KOPT-K1 (cell line): ENCODE results near the gene PAF1.

Experiments
- H3K27ac ChIP-seq: fragments of 200-600 bp; sonication (generic); 2 replicates; pipeline ENCODE4 v1.5.1; 2016; ENCODE audit warnings: antibody characterized with exemption, mild to moderate bottlenecking, low read depth, low read length; ENCODE audit not compliant: poor library complexity, severe bottlenecking
- H3K36me3 ChIP-seq: fragments of 200-600 bp; sonication (generic); 2 replicates; pipeline ENCODE4 v1.5.1; 2017; ENCODE audit warnings: antibody characterized with exemption, mild to moderate bottlenecking, low read length, moderate library complexity; ENCODE audit not compliant: insufficient read depth
- H3K9me3 ChIP-seq: fragments of 200-600 bp; sonication (generic); 2 replicates; pipeline ENCODE4 v1.5.1; 2017; ENCODE audit warnings: antibody characterized with exemption, low read length, mild to moderate bottlenecking; ENCODE audit not compliant: insufficient read depth, poor library complexity, severe bottlenecking

Gene PAF1

DNA sequence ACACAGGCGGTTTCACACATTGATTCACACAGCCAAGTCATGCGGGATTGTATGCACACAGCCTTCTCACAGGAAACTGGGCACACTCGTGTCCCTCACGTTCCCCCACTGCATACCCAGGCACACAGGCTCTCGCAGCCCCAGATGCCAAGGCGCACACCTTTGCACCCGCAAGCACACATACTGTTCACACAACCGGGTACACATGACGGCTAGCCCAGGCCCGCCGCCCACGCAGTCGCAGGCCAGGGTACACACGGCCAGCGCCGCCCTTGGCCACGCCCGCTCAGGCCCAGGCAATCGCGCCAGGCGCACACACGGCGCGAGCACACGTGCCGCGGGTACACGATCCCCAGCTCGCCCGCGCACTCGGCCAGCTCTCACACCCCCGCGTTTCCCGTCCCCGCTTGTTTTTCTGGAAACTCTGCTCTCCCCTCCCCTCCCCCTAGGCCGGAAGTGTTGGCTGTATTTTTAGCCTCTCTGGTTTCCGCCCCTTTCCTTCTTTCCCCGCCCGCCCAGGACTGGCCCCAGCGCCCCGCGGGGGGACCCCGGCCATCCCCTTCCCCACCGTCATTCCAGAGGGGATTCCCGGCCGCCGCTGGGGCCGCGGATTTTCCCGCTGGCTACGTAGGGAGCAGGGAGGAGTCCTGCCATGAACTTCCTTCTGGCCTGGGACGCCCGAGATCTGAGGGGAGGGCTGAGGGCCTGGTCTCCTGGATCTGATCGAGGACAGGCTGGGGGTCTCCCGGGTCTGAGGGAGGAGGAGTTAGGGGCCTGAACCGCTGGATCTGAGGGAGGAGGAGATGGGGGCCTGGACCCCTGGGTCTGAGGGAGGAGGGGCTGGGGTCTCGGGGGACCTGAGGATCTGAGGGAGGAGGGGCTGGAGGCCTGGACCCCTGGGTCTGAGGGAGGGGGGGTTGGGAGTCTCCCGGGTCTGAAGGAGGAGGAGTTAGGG is 11.7 kb upstream of the PAF1 start:
- H3K9me3 ChIP-seq: no peaks in the 10 kb centered on the region
- H3K27ac ChIP-seq: peak overlapping the region; percentile 71
- H3K36me3 ChIP-seq: peaks cover under 1% of the 10 kb centered on the region; the same call in 1 of the 2 replicates

DNA sequence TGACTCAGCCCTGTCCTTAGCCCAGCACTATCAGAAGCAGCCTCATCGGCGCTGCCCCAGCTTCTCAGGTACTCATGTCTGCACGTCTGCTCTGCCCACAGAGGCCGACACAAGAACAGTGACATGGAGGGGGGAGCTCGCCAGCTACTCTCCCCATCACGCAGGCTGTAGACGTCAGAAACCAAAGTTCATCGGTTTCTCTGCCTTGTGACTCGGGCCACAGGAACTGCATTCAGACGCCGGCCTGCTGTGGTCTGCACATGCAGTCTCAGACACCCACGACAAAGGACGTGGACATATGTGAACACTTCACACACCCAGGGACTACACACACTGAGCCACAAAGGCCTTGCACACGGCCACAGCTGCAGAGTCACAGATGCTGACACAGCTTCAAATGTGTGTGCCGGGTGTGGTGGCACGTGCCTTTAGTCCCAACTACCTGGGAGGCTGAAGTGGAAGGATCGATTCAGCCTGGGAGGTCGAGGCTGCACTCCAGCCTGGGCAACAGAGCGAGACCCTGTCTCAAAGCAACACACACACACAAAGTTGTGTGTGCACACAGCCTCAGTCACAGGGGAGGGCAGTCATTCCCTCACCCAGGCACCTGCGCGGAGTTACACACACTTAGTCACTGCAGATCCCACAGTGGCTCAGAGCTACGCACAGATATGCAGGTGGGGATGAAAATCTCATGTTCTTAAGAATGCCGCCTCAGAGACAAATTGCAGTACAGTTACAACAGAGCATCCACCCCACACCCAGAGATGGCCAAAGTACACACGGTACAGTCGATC is 10.8 kb upstream of the PAF1 start:
- no peaks in the 10 kb centered on the region for H3K9me3 ChIP-seq
- H3K27ac ChIP-seq: peak overlapping the region; percentile 71
- H3K36me3 ChIP-seq: no peaks in the 10 kb centered on the region

GRCh38 chr19:39401070-39401548 is 10.2 kb upstream of the PAF1 start:
- Histone ChIP-seq H3K27ac (peak overlapping the region; percentile 71), H3K9me3 (no peaks in the 10 kb centered on the region)

GRCh38 chr19:39400061-39400460 is 9.2 kb upstream of the PAF1 start:
- Histone ChIP-seq H3K27ac (no peak overlapping the region), H3K9me3 (no peaks in the 10 kb centered on the region), H3K36me3 (peaks cover 10% of the 10 kb centered on the region)

More at GRCh38 chr19:39401070-39401548, 10.2 kb upstream of the PAF1 start:
- 0 out of 2 replicates have a peak, but pooled peaks cover 1% of the 10 kb centered on the region for H3K36me3 ChIP-seq

GRCh38 chr19:39399668-39400050 is 8.8 kb upstream of the PAF1 start:
- Histone ChIP-seq H3K9me3 (no peaks in the 10 kb centered on the region), H3K36me3 (peaks cover 14% of the 10 kb centered on the region), H3K27ac (no peak overlapping the region)

GRCh38 chr19:39398297-39398864 is 7.5 kb upstream of the PAF1 start:
- peaks cover 24% of the 10 kb centered on the region for H3K36me3 ChIP-seq
- no peaks in the 10 kb centered on the region for H3K9me3 ChIP-seq
- H3K27ac ChIP-seq: peak overlapping the region; percentile 55

DNA sequence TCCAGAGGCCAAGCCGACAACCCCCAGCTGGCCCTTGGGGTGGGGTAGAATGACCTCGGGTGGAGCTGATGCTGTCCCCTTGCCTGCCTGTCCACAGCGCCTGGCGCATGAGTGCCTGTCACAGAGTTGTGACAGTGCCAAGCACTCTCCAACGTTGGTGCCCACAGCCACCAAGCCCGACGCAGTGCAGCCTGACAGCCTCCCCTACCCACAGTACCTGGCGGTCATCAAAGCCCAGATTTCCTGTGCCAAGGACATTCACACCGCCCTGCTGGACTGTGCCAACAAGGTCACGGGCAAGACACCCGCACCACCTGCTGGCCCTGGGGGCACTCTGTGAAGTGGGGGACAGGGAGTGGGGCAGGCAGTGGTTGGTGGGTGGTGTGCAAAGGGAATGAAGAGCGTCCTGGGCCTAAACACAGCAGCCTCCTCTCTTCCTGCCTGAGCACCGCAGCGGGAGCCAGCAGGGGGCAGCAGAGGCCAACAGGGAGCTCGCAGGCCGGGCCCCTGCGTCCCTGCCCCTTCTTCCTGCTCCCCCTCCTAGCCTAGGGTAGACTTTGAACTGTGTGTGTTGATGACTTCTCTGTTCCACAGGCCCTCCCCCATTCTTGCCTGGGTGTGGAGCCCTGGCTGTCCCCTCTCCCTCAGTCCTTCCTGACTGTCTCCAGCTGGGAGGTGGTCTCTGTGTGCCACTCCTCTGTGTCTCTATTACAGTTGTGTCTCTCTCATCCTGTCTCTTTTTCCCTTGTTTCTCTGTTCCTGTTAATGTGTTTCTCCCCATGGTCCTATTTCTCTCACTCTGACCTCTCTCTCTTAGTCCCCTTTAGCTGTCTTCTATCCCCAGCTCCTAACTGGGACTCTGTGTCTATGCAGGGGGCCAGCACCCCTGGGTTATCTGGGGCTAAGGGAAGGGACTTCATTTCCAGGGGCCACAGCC is 6.7 kb upstream of the PAF1 start:
- Histone ChIP-seq H3K27ac (peak overlapping the region; percentile 55), H3K36me3 (peaks cover 26% of the 10 kb centered on the region), H3K9me3 (no peaks in the 10 kb centered on the region)

GRCh38 chr19:39390451-39390750 is 505 bp downstream of the PAF1 start:
- Histone ChIP-seq H3K36me3 (peaks cover 64% of the 10 kb centered on the region), H3K27ac (peak overlapping the region; percentile 90), H3K9me3 (no peaks in the 10 kb centered on the region)

- H3K36me3 ChIP-seq: peaks cover 64% of the 10 kb centered on the region
- H3K9me3 ChIP-seq: no peaks in the 10 kb centered on the region
- H3K27ac ChIP-seq: peak overlapping the region; percentile 90
Observed at GRCh38 chr19:39389631-39390414, 1.1 kb downstream of the PAF1 start.

DNA sequence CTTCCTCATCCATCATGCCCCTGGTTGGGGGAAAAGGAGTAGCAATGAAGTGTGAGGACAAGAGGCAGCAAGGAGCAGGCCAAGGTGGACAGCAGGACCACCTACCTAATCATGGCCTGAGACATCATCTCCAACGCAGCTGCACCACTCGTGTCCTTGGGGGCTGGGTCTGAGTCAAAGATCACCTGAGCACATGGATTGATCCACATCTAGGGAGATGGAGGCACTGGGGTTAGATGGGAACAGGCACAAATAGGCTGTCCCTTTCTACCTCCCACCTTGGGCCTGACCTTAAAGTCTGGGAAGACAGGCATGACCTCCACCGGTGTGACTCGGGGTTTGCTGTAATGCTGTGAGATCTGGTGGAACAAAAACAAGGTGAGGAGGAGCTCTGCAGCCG is 2.2 kb downstream of the PAF1 start:
- Histone ChIP-seq H3K27ac (no peak overlapping the region), H3K36me3 (peaks cover 66% of the 10 kb centered on the region), H3K9me3 (no peaks in the 10 kb centered on the region)

- Histone ChIP-seq H3K36me3 (peaks cover 82% of the 10 kb centered on the region), H3K9me3 (no peaks in the 10 kb centered on the region), H3K27ac (no peak overlapping the region)
Observed at GRCh38 chr19:39386557-39386956, 4.3 kb downstream of the PAF1 start.

DNA sequence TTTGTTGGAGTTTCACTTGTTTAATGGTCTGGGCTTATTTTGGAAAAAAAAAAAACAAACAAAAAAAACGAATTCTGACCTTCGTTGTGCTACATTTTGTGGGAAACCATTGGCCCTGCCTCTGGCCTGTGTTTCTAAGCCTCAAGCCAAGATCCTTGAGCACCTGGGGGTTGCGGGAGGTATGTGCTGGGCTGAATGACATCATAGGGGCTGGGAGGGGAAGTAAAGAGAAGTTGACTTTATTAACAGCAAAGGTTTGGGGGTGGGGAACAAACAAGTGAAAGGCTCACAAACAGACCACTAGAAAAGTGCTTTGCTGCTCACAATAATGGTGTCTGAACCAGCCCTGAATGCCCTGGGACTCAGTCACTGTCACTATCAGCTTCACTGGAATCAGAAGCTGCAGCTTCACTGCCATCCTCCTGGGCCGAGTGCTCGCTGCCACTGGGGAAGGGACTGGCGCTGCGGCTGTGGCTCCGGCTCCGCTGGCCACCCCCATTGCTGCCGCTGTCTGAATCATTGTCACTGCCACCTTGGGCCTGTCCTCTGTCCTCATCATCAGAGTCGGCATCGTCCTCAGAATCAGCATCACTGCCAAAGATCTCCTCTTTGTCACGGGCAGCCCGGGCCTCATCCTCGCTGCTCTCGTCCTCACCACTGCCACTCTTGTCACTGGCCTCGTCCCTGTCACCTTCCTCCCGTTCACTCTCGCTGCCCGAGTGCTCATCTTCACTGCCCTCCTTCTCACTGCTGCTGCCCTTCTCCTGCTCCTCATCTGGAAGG is 5.1 kb downstream of the PAF1 start:
- Histone ChIP-seq H3K27ac (no peak overlapping the region), H3K36me3 (peaks cover 89% of the 10 kb centered on the region), H3K9me3 (no peaks in the 10 kb centered on the region)
